T follicular helper cell (primary cell): ENCODE results near the gene C19orf18.
"Not testable (repeated sequence)": the region's sequence is repeated elsewhere in the genome, so short reads cannot be mapped to it uniquely, and the experiment has no call there.

Experiments
- DNase-seq: peaks from one replicate; pipeline ENCODE4 v3.0.0-alpha.2; 2020; ENCODE audit warnings: low read depth
- total RNA-seq, 2 experiments: gene quantifications; one replicate each; lab custom pipeline; 2026; lab: John Stamatoyannopoulos, UW

Gene C19orf18
- 0.30 reads per million in 2 experiments for total RNA-seq

DNA sequence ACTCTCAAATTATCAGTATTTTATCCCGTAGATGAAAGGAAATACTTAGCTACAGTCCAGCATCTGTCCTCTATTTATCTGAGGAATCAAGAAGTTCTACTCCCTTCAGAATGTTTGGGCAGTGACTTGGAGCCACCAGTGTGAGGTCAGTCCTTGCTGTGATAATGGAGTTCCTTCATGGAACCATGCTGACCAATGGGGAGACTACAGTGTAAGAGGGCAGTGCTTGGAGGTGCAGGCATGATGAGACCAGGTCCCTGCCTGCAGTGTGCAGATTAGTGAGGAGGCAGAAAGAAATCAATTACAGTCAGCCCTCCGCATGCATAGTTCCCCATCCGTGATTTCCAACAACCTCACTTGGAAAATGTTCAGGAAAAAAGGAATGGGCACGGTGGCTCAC lies at the start of gene C19orf18:
TSS of gene C19orf18 (minus strand) at position 101 of the 400 bp plus-strand sequence. CDS start 102 bp downstream, outside the sequence.
- no peak for DNase-seq

DNA sequence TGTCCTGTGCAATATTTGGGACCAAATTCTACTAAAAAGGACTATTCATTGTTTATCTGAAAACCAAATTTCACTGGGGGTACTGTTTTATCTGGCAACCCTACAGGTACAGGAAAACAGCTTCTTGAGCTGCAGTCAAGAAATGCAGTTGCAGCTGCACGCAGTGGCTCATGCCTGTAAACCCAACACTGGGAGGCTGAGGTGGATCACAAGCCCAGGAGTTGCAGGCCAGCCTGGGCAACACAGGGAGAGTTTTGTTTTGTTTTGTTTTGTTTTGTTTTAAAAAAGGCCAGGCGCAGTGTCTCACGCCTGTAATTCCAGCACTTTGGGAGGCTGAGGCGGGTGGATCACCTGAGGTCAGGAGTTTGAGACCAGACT lies 47.9 kb upstream of the C19orf18 start:
- no peak for DNase-seq

DNA sequence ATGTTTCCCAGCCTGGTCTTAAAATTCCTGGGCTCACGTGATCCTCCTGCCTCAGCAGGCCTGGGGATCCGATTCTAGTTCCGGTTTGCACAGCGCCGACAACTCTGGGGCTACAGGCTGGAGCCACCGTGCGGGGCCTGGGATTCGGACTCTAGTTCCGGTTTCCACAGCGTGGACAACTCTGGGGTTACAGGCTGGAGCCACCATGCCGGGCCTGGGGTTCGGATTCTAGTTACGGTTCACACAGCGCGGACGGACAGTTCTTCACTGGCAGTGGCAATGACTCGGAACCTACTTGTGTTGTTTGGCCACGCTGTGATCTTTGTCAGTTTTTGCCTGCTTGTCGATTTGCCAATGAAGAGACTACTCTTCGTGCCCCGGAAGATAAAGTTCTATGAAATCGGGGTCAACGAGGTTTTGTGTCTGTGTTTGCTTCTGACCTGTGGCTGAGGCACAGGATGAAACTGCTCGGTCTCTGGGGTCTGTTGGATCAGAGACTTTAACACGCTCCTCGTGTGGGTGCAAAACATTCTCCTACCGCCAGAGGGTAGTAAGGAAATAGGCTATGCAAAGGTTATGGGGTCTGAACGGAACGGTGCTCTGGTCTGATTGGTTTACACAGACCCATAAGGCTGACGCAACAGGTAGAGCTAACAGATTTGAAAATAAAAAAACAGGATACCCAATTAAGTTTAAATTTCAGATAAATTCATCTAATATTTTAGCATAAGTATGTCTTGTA lies 47.4 kb upstream of the C19orf18 start:
- DNase-seq, result peak; percentile 15

DNA sequence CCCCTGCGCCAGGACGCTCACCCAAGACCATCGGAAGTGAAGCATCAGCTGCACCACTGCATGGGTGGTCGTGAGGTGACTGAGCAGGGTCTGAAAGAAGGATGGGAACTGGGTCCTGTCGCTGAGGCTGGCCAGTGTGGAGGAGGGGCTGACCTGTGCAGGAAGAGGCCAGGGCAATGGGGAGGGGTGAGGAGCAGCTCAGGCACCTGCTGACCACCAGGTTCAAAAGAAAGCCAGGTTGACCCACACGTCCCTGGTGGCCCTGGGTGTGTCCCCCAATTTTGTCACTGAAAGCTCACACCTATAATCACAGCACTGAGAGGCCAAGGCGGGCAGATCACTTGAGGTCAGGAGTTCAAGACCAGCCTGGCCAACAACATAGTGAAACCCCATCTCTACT lies 45.8 kb upstream of the C19orf18 start:
- DNase-seq, result no peak

DNA sequence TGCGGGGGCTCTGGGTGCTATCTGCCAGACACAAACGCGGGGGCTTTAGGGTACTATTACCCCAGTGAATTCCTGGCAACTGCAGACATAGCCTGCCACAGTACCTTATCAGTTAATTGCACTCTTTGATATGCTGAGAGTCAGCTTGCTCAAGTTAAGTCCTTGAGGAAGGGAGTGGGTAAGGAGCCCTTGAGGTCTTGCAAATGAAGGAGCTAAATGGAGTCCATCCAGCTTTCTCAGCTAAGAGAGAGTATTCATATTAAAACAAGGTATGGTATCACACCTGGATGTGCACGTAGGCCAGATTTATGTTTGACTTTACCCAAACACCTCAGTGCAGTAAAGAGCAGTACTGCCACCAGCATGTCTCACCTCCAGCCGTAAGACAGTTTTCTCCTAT lies 39.8 kb upstream of the C19orf18 start:
- DNase-seq, result no peak

DNA sequence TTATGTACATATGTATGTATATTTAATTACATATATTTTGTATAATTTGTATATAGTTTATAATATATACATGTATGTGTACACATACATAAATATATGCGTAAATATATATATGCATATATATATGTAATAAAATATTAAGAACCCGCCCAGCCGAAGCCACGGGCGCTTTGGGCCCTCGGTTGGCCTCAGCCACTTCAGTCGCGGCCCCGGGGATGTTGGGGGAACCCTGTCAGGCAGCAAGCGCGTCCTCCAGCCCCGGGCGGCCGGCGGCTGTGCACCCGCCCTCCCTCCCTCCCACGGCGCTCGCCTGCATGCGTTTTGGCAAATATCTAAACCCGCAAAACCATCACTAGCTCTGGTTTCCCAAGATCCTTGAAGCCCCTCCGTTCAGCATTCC lies 36.2 kb upstream of the C19orf18 start:
- DNase-seq, result no peak

DNA sequence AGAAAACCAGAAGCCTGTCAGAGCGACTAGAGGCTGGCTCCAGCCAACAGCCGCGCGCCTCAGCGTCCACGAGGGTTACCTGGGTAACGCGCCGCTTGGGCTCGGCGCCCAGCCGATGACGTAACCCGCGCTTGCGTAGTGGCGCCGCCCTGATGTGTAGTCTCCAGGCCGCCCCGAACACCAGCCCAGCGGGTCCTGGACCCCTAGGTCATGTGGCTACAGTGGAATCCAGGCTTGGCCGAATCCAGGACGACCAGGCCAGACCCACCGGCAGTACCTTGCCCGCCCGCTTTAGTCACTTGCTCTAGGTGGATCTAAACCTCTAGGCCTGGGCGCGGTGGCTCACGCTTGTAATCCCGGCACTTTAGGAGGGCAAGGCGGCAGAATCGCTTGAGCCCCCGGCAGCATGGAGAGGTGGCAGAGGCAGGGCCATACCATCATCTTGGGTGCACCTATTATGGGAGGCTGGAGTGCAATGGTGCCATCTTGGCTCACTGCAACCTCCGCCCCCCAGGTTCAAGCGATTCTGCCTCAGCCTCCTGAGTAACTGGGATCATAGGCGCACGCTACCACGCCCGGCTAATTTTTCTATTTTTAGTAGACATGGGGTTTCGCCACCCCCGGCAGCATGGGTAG lies 35.5 kb upstream of the C19orf18 start:
- peak; percentile 34 for DNase-seq

DNA sequence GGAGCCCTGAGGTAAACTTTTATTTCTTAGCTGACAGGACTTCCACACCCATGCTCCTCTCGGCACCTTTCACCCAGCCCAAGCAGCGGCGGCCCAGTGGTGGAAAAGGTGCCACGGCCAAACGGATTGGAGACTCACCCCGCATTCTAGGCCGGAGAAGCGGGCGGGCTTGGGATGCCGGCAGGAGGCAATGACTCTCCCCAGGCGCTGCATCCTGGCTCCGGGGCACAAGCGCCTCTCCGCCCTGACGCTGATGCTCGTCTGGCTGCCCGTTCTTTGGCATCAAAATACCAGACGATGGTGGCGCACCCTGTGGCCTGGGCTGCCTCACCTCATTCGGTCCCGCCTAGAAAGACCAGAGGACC lies 34.9 kb upstream of the C19orf18 start:
- DNase-seq, result no peak

DNA sequence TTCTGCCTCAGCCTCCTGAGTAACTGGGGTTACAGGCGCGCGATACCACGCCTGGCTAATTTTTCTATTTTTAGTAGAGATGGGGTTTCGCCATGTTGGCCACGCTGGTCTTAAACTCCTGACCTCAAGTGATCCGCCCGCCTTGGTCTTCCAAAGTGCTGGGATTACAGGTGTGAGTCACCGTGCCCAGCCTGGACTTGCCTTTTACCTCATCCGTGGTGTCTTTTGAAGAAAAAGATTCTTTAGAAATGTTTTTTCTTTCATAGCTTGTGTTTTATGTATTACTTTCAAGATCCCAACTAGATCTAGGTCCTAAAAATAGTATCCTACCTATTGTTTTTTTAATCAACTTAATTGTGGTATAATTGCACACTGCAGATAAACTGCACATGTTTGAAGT lies 34.5 kb upstream of the C19orf18 start:
- not testable (repeated sequence) for DNase-seq

DNA sequence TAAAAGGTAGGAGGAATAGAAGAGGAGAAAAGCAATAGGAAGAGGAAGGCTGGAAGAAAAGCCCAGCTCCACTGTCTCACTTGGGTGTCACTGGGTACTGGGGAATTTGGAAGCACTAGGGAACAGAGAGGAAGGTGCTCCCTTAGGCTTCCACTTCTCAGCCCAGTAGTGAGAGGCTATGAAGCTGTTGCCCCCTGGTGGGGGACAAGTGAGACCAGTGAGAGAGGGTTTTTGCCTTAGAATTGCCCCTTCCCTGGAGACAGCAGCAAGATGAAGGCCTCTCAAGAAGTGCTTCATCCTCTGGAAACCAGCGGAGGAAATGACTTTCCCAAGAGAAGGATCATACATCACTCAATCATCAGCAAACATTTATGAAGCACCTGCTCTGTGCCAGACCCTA lies 33.0 kb upstream of the C19orf18 start:
- DNase-seq, result no peak

DNA sequence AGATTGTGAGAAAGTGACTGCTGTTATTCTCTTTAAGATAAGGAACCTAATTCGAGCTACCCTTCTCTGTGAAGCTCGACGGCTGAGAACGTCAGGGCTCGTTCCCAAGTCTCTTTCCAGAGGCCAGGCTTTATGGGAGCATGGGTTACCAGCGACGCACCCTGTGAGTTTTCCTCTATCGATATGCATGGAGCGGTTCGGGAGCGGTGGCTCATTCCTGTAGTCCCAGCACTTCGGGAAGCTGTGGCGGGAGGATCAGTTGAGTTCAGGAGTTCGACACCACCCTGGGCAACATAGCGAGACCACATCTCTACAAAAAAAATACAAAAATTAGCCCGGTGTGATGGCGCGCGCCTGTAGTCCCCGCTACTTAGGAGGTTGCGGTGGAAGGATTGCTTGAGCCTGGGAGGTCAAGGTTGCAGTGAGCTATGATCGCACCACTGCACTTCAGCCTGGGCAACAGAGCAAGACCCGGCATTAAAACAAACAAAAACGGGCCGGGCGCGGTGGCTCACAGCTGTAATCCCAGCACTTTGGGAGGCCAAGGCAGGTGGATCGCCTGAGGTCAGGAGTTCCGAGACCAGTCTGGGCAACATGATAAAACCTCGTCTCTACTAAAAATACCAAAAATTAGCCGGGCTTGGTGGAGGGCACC lies 29.0 kb upstream of the C19orf18 start:
- DNase-seq, result no peak

DNA sequence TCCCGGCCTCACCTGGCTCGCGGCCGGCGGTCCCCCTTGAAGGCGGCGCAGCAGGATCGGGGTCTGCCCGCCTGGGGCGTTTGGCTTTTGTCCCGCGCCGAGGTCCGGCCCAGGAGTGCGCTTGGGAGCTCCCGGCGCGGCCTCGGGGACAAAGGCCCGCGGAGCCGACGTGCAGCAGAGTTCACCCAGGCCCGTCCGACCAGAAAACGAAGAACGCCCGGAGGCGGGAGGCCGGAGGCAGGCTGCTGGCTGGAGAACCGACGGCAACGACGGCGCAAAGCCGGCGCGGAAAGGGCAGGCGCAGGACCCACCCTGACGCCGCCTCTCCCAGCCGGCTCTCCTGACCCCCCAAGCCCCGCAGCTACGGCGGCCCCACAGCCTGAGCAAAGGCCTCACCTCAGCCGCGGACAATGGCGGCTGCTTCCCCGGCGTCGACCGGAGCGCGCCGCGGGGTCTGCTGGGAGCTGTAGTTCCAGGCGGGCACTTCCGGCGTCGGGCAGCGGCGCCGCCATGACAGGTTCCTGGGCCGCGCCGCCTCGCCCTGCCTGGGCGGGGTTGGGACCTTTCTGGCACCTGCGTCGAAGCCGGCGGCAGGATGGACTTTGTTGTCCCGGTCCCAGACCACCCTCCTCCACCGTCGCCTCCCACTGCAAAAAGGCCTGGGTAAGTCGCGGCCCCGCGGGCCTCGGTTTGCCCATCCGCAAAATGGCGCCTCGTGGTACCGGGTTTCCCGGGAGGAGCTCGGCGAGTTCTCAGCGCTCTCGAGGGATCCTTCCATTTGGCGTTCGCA lies 28.2 kb upstream of the C19orf18 start, which contains the start of gene ZNF606:
TSS of gene ZNF606 (minus strand) at position 437 of the 790 bp plus-strand sequence. CDS start 1,501 bp downstream, outside the sequence.
- peak; percentile 78 for DNase-seq

DNA sequence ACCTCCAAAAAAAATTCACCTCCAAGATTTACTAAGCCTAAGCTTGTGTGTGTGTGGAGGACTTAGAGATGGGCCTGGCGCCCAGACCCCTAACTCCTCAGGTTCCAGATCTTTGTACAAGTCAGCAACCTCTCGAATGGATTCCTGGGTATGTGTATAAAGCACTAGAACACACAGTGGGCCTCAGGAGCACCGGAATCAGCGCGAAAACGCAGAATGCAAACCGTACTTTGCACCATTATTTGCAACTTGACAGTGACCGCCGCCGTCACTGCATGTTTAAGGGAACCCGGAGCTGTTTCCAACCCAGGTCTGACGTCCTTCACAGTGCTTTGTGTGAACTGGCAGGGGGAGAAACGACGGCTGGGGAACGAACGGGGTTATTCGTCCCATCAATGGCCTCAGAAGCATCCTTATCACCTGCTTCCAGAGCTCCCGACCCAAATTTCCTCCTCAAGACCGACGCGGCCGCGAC lies 27.6 kb upstream of the C19orf18 start:
- no peak for DNase-seq

DNA sequence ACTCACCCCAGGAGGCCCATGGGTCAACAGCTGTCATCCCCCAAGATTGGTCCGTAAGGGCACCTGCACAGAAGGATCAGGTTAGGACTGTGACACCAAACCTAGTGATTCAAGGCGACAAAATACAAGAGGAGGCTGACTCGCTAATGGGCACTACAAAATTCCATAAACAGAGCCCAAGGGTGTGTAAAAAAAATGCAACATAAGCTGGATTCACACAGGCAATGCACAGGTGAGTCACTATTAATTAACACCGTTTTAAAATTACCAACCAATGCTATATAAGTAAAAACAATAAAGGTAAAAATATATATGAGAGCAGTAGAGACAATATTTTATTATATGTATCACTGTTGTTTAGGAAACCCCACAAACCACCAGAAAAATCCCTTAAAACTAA lies 26.3 kb upstream of the C19orf18 start:
- DNase-seq, result no peak

DNA sequence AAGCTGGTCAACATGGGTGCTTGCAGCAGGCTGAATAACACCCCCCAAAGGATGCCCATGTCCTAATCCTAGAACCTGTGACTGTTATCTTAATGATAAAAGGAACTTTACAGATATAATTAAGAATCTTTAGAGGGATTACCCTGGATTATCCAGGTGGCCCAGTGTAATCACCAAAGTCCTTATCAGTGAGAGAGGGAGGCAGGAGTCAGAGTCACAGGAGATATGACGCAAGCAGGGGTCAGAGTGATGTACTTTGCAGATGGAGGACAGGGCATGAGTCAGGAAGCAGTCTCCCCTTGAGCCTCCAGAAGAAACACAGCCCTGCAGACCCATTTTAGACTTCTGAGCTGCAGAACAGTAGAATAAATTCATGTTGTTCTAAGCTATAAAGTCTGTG lies 18.5 kb upstream of the C19orf18 start:
- no peak for DNase-seq

DNA sequence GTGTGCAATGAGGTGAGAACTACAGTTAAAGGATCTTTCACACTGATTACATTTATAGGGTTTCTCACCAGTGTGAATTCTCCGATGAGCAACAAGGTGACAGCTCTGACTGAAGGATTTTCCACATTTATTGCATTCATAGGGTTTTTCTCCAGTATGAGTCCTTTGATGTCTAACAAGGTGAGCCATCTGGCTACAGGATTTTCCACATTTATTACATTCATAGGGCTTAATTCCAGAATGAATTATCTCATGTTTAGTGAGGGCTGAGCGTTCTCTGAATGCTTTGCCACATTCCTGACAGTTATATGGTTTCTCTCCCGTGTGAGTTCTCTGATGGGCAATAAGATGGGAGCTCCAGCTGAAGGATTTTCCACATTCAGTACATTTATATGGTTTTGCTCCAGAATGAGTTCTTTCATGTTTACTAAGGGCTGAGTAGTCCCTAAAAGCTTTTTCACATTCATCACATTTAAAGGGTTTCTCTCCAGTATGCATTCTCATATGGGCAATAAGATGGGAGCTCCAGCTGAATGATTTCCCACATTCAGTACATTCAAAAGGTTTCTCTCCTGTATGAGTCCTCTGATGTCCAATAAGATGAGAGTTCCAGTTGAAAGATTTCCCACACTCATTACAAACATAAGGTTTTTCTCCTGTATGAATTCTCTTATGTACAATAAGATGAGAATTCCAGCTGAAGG lies 4.4 kb upstream of the C19orf18 start:
- DNase-seq, result no peak

DNA sequence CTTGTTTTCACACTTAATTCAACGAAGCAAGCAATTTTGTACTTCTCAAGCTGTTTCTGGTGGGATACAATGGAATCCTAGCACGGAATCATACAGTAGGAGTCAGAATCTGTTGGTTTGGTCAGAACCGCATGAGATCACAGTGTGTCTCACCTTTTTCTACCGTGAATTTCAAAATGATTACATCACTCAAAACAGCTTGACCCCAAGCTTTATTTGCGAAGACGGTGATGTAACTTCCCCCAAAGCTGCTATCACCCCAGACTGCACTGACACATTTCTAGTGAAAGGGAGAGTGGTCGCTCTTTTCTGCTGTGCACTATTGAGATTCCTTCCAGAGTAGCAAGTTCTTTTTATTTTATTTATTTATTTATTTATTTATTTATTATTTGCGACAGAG lies 9.6 kb downstream of the C19orf18 start:
- DNase-seq, result no peak

DNA sequence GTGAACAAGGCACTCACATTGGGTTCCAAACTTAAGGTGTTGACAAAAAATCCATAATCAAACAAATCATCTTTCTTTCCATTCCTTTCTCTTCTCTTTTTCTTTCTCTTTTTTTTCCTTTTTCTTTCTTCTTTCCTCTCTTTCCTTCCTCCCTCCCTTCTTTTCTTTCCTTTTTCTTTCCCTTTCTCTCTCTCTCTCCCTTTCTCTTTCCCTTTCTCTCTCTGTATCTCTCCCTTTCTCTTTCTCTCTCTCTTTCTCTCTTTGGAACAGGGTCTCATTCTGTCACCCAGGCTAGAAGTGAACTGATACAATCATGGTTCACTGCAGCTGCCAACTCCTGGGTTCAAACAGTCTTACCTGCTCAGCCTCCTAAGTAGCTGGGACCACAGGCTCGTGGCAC lies 12.5 kb downstream of the C19orf18 start:
- no peak for DNase-seq

DNA sequence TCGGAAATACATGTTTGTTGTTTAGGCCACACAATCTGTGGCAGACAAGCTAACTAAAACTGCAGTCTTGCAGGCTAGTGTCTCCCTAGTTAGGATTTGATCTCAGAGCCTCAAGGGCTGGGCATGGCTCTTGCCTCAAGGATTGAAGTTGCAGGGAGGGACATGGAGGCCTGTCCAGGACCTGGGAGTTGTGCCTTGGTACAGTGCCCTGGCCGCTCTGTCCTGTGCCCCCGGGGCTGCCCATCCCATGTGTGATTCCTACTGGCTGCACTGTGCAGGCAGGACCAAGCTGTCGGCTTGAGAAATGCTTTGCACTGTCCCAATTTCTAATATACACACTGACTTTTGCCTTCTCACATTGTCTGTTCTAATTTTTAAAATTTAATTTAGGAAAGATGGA lies 19.3 kb downstream of the C19orf18 start:
- DNase-seq, result no peak

DNA sequence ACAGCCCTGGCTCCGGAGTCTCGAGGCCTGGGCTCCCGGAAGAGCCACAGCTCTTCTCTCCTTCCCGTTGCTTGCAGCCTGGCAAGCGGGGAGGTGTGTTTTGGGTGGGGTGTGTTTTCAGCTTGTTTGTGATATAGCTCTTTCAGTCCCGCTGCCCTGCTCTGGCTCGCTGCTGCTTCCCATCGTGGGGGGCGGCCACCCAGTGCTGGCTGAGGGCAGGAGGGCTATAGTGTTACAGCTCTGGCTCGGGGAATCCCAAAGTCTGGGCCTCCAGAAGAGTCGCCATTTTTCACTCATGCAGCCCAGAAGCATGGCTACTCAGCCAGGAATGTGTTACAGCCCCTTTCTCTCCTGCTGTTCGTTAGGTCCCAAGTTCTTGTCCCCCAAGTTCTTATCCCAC lies 24.6 kb downstream of the C19orf18 start:
- DNase-seq, result no peak

DNA sequence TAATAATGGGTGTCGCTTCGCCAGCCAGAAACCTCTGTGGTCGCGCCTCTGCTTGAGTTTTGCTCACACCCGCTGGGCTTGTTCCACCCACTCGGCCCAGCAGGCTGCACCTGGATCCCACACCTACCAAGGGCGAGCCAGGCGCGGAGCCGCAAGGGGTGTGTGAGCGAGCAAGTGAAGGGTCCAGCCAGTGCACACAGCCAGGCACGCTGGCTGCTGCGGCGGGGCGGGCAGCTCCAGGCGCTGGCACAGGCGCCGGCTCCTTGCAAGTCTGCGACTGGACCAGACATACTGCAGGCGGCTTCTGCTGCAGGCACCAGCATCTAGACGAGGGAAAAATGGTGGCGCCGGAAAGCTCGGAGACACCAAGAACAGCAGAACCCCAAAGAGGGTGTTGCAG lies 25.0 kb downstream of the C19orf18 start:
- DNase-seq, result no peak
